Measurements from ENCODE around the gene HIBCH.

The HIBCH gene, protein sequence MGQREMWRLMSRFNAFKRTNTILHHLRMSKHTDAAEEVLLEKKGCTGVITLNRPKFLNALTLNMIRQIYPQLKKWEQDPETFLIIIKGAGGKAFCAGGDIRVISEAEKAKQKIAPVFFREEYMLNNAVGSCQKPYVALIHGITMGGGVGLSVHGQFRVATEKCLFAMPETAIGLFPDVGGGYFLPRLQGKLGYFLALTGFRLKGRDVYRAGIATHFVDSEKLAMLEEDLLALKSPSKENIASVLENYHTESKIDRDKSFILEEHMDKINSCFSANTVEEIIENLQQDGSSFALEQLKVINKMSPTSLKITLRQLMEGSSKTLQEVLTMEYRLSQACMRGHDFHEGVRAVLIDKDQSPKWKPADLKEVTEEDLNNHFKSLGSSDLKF

DNA sequence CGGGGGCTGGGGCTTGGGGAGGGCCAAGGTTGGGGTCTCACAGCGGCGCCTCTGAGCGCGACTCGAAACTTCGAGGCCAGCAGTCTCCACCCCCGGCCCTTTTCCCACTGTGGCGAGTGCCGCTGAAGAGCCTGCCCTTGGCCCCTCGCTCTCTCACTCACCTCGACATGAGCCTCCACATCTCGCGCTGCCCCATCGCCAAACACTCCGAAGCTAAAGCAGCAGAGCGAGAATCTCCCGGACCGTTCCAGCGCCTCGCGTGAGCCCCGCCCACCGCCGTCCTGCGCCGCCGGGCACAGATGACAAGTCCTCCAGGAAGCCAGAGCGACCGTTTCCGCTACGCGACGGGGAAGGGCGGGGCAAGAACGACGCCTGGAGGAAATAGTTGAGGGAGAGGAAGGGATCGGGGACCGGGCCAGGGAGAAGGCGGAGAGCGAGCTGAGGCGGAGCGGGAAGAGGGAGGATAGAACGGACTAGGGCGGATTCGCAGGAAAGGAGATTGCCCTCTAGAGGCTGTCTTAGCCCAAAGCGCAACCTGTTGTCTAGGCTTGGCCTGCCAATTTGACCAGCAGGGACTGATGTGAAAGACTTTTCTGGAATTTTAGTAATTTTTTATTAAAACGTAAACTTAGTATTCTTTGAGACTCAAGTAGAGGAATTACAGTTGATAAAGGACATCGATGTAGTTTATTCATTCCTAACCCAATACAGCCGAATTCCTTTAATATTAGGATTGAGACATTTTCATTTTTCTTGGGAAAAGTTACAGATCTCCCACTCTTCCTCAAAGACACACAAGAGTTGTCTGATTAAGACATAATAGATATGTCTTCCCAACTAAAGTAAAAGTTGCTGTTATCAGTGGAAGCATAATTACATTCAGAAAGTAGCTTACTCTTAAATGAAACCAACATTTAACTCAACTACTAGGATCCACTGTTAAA, at the start of gene HIBCH:
Gene HIBCH, minus strand, starts transcription at position 272 of the 944 bp plus-strand sequence. Its CDS starts 76 bp downstream, at position 196.
- DNase-seq (ENCODE audit: low spot score): peak; percentile 99
- Histone ChIP-seq H3K4me3 (peak within 1 kb of the TSS; percentile 74), H3K27ac (peak within 1 kb of the TSS; percentile 81 to 83)
- no peak for TF ChIP-seq CTCF (IDR thresholded peaks at IDR 0.05)

DNA sequence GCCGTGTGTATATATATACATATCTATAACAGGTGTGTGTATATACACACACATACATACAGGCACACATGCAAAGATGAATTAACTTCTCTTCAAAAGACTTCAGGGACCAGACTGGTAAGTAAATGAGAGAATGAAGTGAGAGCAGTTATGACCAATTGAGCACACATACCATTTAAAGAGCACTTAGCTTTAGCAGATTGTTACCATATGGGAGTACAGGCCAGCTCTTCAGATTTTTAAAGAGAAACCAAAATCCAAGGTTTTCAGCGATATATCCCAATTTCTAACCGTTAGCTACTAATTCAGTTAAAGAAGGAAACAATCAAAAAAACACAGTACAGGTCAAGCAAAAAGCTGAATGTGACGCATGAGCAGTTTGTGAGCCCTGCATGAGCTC, 47.5 kb upstream of the HIBCH start:
- Histone ChIP-seq H3K27ac (no peak overlapping the region), H3K4me3 (no peak overlapping the region)
- DNase-seq (ENCODE audit: low spot score): no peak
- no peak for TF ChIP-seq CTCF (IDR thresholded peaks at IDR 0.05)

DNA sequence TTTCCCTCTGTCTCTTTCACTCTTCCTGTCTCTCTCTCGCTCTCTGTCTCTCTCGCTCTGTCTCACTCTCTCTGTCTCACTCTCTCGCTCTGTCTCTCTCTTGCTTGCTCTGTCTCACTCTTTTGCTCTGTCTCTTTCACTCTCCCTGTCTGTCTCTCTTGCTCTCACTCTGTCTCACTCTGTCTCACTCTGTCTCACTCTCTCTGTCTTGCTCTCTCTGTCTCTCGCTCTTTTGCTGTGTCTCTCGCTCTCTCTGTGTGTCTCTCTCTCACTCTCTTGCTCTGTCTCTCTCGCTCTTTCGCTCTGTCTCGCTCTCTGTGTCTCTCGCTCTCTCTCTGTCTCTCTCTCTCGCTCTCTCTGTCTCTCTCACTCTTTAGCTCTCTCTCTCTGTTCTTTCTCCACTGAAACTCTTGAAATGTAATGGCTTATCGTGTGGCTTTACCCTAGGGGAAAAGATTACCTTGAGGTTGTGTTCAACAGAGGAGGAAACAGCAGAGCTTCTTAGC, 46.7 kb upstream of the HIBCH start:
- Histone ChIP-seq H3K27ac (no peak overlapping the region), H3K4me3 (no peak overlapping the region)
- DNase-seq (ENCODE audit: low spot score): no peak
- TF ChIP-seq CTCF (IDR thresholded peaks at IDR 0.05): no peak

DNA sequence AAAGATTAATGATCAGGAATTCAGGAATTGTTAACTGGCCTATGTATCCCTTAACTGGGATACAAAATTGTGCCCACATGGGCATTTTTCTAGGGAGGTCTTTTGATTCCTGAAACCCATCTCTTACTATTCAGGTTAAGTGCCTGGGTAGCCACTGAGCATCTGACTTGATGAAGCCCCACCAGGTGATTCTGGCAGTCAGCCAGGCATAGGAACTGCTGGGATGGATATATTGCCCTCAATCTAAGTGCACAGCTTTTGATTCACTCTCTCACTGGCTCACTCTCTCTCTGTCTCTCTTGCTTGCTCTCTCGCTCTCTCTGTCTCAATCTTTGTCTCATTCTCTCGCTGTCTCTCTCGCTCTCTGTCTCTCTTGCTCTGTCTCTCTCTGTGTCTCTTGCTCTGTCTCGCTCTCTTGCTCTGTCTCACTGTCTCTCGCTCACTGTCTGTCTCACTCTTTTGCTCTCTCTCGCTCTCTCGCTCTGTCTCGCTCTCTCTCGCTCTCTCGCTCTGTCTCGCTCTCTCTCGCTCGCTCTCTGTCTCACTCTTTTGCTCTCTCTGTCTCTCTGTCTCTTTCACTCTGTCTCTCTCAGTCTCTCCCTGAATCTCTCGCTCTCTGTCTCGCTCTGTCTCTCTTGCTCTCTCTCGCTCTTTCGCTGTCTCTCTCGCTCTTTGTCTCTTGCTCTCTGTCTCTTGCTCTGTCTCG, 46.0 kb upstream of the HIBCH start:
- DNase-seq (ENCODE audit: low spot score): no peak
- no peak for TF ChIP-seq CTCF (IDR thresholded peaks at IDR 0.05)
- Histone ChIP-seq H3K4me3 (no peak overlapping the region), H3K27ac (no peak overlapping the region)

DNA sequence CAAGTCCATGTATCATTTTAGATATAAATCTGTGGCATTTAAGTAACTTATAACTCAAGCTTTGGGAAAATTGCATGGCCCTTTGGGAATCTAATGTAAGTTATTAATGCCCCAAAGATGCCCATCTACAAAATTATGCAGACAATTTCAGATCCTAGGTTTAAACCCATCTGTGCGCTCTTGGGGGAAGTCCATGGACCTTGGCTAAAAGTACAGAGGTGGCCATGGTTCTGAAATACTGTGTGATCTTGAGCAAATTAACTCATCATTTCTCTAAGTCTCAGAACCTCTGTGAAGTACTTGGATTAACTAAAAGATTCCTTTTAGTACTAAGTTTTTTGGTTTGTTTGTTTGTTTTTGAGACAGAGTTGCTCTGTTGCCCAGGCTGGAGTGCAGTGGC, 43.3 kb upstream of the HIBCH start:
- DNase-seq (ENCODE audit: low spot score): no peak
- Histone ChIP-seq H3K4me3 (no peak overlapping the region), H3K27ac (no peak overlapping the region)
- no peak for TF ChIP-seq CTCF (IDR thresholded peaks at IDR 0.05)

GRCh38 chr2:190361572-190361971, 41.9 kb upstream of the HIBCH start:
- TF ChIP-seq CTCF (IDR thresholded peaks at IDR 0.05): no peak
- Histone ChIP-seq H3K4me3 (no peak overlapping the region), H3K27ac (no peak overlapping the region)
- no peak for DNase-seq (ENCODE audit: low spot score)
